Neural cell (in vitro differentiated cells): Measurements from ENCODE around the gene ATP5F1E.

ENCODE experiments used
- EP300 ChIP-seq: fragments of 450-650 bp; conservative IDR thresholded peaks from 2 replicates; pipeline ENCODE4 v1.6.1; 2014; ENCODE audit warnings: antibody characterized with exemption, mild to moderate bottlenecking, moderate library complexity; ENCODE audit not compliant: poor library complexity, severe bottlenecking
- POLR2AphosphoS5 ChIP-seq: IDR thresholded peaks from 2 replicates; pipeline ENCODE4 v1.6.1; 2012
- TF ChIP-seq, protein P1 (sequence below): fragments of 450-650 bp; IDR thresholded peaks from 2 replicates; pipeline ENCODE4 v1.5.1; 2014; ENCODE audit warnings: antibody characterized with exemption, mild to moderate bottlenecking, moderate library complexity; ENCODE audit not compliant: poor library complexity, severe bottlenecking

DNA sequence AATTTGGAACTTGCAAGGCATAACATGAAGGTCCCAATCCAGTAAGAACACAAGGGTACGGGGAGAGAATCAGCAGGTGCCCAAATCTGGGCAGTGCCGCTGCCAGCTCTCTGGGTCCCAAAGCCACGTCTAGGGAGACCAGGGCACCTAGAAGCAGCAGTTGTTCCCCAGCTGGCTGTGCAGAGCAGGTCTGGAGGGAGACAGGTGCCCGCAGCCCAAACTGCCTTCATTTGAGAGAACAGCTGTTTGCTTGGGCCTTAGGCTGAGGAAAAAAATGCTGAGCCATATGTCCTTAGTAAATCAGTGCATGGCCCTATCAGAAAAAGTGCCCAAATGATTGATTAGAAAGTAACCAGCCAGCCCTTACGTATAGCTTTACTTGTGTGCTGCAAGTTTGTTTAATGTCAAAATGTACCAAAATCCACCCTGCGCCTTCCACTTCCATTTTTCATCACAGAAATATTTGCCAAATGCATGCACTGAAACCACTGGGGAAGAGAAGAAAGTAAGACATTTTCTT, 19.6 kb upstream of the ATP5F1E start:
- TF ChIP-seq, protein P1, sequence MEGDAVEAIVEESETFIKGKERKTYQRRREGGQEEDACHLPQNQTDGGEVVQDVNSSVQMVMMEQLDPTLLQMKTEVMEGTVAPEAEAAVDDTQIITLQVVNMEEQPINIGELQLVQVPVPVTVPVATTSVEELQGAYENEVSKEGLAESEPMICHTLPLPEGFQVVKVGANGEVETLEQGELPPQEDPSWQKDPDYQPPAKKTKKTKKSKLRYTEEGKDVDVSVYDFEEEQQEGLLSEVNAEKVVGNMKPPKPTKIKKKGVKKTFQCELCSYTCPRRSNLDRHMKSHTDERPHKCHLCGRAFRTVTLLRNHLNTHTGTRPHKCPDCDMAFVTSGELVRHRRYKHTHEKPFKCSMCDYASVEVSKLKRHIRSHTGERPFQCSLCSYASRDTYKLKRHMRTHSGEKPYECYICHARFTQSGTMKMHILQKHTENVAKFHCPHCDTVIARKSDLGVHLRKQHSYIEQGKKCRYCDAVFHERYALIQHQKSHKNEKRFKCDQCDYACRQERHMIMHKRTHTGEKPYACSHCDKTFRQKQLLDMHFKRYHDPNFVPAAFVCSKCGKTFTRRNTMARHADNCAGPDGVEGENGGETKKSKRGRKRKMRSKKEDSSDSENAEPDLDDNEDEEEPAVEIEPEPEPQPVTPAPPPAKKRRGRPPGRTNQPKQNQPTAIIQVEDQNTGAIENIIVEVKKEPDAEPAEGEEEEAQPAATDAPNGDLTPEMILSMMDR: no peak
- TF ChIP-seq EP300 (no peak), POLR2AphosphoS5 (no peak)
